Suprapubic skin (tissue), 4 donors: ENCODE data around the gene ME3. TPM values are rescaled to one million over a fixed set of nuclear protein-coding genes. Genes with fewer than 3 reads are reported as not detected.

Source experiments
- DNase-seq, 2 donors: peaks; one replicate each; pipeline ENCODE4 v3.0.0-alpha.2; 2019; ENCODE audit warnings: low spot score in 2 of 2
- H3K27ac ChIP-seq: fragments of 200-600 bp; sonication (generic); one replicate; pipeline ENCODE4 v1.5.1; 2019
- H3K27me3 ChIP-seq: fragments of 200-600 bp; sonication (generic); one replicate; pipeline ENCODE4 v1.5.1; 2019
- H3K36me3 ChIP-seq: fragments of 200-600 bp; sonication (generic); one replicate; pipeline ENCODE4 v1.5.1; 2019
- H3K4me1 ChIP-seq: fragments of 200-600 bp; sonication (generic); one replicate; pipeline ENCODE4 v1.5.1; 2019
- H3K4me3 ChIP-seq: fragments of 200-600 bp; sonication (generic); one replicate; pipeline ENCODE4 v1.5.1; 2019; ENCODE audit warnings: mild to moderate bottlenecking
- H3K9me3 ChIP-seq: fragments of 200-600 bp; sonication (generic); one replicate; pipeline ENCODE4 v1.5.1; 2019
- EP300 ChIP-seq: sonication (generic); formaldehyde crosslinking; IDR thresholded peaks from one replicate; pipeline ENCODE4 v1.6.1; 2017; ENCODE audit warnings: antibody characterized with exemption
- POLR2A ChIP-seq, 2 donors: fragments of 450-650 bp; IDR thresholded peaks; one replicate each; pipeline ENCODE4 v1.6.1; 2017; ENCODE audit warnings: antibody characterized with exemption in 2 of 2, mild to moderate bottlenecking in 2 of 2, moderate library complexity in 2 of 2
- POLR2AphosphoS5 ChIP-seq, 3 donors: sonication (generic); formaldehyde crosslinking; IDR thresholded peaks; one replicate each; pipeline ENCODE4 v1.6.1; 2017; ENCODE audit warnings: antibody characterized with exemption in 3 of 3
- WGBS: methylation state at CpG from one replicate; pipeline ENCODE4 v1.1.5; 2018; 5-methylcytosine and 5-hydroxymethylcytosine counted together
- total RNA-seq, 4 donors: library from RNA; depleted of rRNA; stranded (reverse); fragments of >200 nt; gene quantifications; one replicate each; pipeline ENCODE4 v1.1.0, GENCODE V29; 2016
- TF ChIP-seq, protein P1 (sequence below), 2 donors: fragments of 200-600 bp in 1 of 2; fragments of 450-650 bp in 1 of 2; sonication (generic) in 1 of 2; IDR thresholded peaks; one replicate each; pipeline ENCODE4 v1.5.1; 2016 to 2019; ENCODE audit warnings: antibody characterized with exemption in 2 of 2, mild to moderate bottlenecking in 1 of 2, moderate library complexity in 1 of 2

Gene ME3
- total RNA-seq, 4 donors from 2014 or later, result 3.7 to 17.0 (median 9.4) TPM

GRCh38 chr11:86483610-86483939, 188.8 kb downstream of the ME3 start:
- 60% methylated on average over 3 of the region's 3 CpGs for WGBS

DNA sequence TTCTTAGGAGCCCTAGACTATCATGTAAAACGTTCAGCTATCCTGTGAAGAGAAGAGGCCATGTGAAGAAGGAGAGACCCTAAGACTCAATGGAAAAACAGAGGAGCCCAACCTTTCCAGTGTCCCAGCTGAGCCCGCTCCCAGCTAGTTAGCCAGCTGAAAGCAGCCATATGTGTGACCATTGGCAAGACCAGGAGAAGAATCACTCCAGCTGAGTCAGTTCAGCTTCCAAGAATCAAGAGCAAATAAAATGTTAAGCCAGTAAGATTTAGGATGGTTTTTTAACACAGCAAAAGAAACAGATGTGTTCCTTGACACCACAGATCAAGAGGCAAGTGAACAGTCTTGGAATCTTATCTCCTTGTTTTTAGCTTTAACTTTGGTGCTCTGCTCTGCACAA, 189.7 kb downstream of the ME3 start:
- H3K27ac ChIP-seq, result no peak overlapping the region
- 73% methylated on average over 2 of the region's 2 CpGs for WGBS
- H3K27me3 ChIP-seq, result no peaks in the 10 kb centered on the region
- H3K9me3 ChIP-seq, result no peaks in the 10 kb centered on the region
- TF ChIP-seq, protein P1, sequence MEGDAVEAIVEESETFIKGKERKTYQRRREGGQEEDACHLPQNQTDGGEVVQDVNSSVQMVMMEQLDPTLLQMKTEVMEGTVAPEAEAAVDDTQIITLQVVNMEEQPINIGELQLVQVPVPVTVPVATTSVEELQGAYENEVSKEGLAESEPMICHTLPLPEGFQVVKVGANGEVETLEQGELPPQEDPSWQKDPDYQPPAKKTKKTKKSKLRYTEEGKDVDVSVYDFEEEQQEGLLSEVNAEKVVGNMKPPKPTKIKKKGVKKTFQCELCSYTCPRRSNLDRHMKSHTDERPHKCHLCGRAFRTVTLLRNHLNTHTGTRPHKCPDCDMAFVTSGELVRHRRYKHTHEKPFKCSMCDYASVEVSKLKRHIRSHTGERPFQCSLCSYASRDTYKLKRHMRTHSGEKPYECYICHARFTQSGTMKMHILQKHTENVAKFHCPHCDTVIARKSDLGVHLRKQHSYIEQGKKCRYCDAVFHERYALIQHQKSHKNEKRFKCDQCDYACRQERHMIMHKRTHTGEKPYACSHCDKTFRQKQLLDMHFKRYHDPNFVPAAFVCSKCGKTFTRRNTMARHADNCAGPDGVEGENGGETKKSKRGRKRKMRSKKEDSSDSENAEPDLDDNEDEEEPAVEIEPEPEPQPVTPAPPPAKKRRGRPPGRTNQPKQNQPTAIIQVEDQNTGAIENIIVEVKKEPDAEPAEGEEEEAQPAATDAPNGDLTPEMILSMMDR (IDR thresholded peaks at IDR 0.05), result no peak
- TF ChIP-seq POLR2AphosphoS5 (IDR thresholded peaks at IDR 0.05) (no peak), EP300 (no peak), POLR2A (IDR thresholded peaks at IDR 0.05) (no peak)
- no peak overlapping the region for H3K4me3 ChIP-seq
- peaks cover 31% of the 10 kb centered on the region for H3K4me1 ChIP-seq
- H3K36me3 ChIP-seq, result no peaks in the 10 kb centered on the region
- no peak for DNase-seq

More at GRCh38 chr11:86483610-86483939, 188.8 kb downstream of the ME3 start:
- TF ChIP-seq, protein P1 (IDR thresholded peaks at IDR 0.05), result no peak
- TF ChIP-seq EP300, result no peak
- TF ChIP-seq POLR2AphosphoS5 (IDR thresholded peaks at IDR 0.05), result no peak
- no peak for TF ChIP-seq POLR2A (IDR thresholded peaks at IDR 0.05)
- no peak for DNase-seq
- no peaks in the 10 kb centered on the region for H3K27me3 ChIP-seq
- H3K9me3 ChIP-seq, result no peaks in the 10 kb centered on the region
- no peak overlapping the region for H3K27ac ChIP-seq
- no peak overlapping the region for H3K4me3 ChIP-seq
- H3K36me3 ChIP-seq, result no peaks in the 10 kb centered on the region
- H3K4me1 ChIP-seq, result peaks cover 27% of the 10 kb centered on the region

DNA sequence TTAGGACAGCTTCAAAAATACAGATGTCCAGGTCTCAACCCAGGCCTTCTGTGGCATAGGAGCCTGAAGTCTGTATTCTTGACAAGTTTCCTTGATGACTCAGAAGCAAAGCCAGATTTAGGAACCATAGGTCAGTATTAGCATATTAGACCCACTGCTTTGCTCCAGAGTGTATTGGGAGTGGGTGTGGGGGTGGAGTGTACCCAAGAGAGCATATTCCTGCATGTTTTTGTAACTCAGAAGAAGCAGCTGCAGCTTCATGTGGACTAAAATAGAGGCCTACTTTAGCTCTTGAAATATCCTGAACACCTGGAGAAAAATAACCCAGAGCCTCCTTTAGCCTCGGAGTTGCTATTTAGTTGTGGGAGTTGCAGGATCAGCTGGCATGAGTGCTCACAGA, 191.0 kb downstream of the ME3 start:
- TF ChIP-seq EP300 (no peak), POLR2AphosphoS5 (IDR thresholded peaks at IDR 0.05) (no peak), POLR2A (IDR thresholded peaks at IDR 0.05) (no peak)
- TF ChIP-seq, protein P1 (IDR thresholded peaks at IDR 0.05), result no peak
- H3K27ac ChIP-seq, result no peak overlapping the region
- WGBS, result 90% methylated on average over 1 of the region's 1 CpG

DNA sequence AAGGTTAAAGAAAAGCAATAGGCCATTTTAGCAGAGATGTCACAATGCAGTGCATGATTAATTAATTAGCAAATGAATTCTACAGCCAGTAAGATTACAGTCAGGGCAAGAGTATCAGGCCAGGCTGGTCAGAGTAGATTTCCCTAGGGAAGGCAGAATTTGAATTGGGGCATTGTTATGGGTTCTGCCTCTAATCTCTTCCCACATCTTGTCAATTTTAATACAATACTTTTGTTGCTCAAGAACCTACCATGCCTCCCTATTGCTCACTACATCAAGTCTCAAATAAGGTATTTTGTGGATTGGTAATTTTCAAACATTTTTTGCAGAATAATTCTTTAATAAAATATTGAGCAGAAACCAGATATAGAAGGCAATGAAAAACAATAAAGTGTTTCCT, 194.1 kb downstream of the ME3 start:
- Histone ChIP-seq H3K4me3 (no peak overlapping the region), H3K27ac (no peak overlapping the region), H3K4me1 (peaks cover 9% of the 10 kb centered on the region), H3K9me3 (no peaks in the 10 kb centered on the region), H3K36me3 (no peaks in the 10 kb centered on the region), H3K27me3 (no peaks in the 10 kb centered on the region)
- DNase-seq, result no peak
- no peak for TF ChIP-seq POLR2AphosphoS5 (IDR thresholded peaks at IDR 0.05)
- no peak for TF ChIP-seq EP300
- no peak for TF ChIP-seq POLR2A (IDR thresholded peaks at IDR 0.05)
- TF ChIP-seq, protein P1 (IDR thresholded peaks at IDR 0.05), result no peak

More for the DNA sequence above, 191.0 kb downstream of the ME3 start:
- H3K4me3 ChIP-seq, result no peak overlapping the region
- no peaks in the 10 kb centered on the region for H3K36me3 ChIP-seq
- no peak for DNase-seq
- H3K9me3 ChIP-seq, result no peaks in the 10 kb centered on the region
- H3K4me1 ChIP-seq, result peaks cover 33% of the 10 kb centered on the region
- H3K27me3 ChIP-seq, result no peaks in the 10 kb centered on the region

GRCh38 chr11:86477495-86478155, 194.8 kb downstream of the ME3 start:
- DNase-seq, result no peak
- H3K27me3 ChIP-seq, result no peaks in the 10 kb centered on the region
- no peaks in the 10 kb centered on the region for H3K36me3 ChIP-seq
- peaks cover 6% of the 10 kb centered on the region for H3K4me1 ChIP-seq
- TF ChIP-seq POLR2AphosphoS5 (IDR thresholded peaks at IDR 0.05), result no peak
- TF ChIP-seq, protein P1 (IDR thresholded peaks at IDR 0.05), result no peak
- no peak for TF ChIP-seq POLR2A (IDR thresholded peaks at IDR 0.05)
- H3K9me3 ChIP-seq, result no peaks in the 10 kb centered on the region
- peak overlapping the region; percentile 4 for H3K27ac ChIP-seq
- 68% methylated on average over 5 of the region's 5 CpGs for WGBS
- no peak overlapping the region for H3K4me3 ChIP-seq
